ENCODE data around the gene DLST. TPM values are rescaled to one million over a fixed set of nuclear protein-coding genes. Genes with fewer than 3 reads are reported as not detected.

DLST gene
- total RNA-seq, 2 experiments from 2014 or later, result 74.4 to 95.7 TPM

DNA sequence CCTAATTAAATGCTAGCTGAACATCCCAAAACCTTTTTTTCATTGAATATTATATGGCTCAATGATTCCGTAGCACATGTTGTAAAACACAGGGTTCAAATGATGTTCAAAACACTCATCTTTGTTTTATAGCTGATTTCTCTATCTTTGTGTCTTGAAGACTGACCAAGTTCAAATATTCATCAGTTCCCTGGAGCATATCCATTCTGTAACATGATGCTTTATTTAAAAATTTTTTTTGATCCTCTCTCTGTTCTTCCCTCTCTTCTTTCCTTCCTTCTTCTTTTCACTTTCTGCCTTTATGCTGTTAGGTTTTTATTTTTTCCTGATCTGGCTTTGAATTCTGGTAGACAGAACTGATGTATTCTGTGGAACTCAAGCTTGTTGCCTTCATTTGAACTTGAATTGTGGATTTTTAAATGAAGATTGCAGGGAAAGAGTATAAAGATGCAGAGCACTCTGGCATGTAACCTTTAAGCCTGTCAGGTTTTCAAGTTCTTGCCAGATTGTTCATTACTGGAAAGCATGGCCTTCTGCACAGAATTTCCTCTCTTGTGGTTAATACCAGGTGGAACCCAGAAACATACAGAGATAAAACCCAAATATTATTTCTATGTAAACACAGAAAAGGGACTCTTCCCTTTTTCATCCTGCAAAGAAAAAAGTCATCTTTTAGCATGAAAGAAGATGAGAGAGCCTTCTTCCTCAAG, 45.3 kb upstream of the DLST start:
- Histone ChIP-seq H3K9me3 (ENCODE audit: low read length) (no peaks in the 10 kb centered on the region), H3K9me2 (ENCODE audit: insufficient read depth, low read length) (no peaks in the 10 kb centered on the region), H4K20me1 (ENCODE audit: insufficient read depth, low read length) (0 out of 2 replicates have a peak, but pooled peaks cover 8% of the 10 kb centered on the region), H3K4me3 (ENCODE audit: low read depth, low read length, poor library complexity, severe bottlenecking) (no peak overlapping the region), H3K27ac (ENCODE audit: low read depth, low read length, poor library complexity, severe bottlenecking) (no peak overlapping the region), H3K79me2 (ENCODE audit: insufficient read depth, low read depth, low read length) (no peaks in the 10 kb centered on the region), H3K4me1 (ENCODE audit: insufficient read depth, low read length, poor library complexity, severe bottlenecking) (peaks cover 35% of the 10 kb centered on the region), H2AFZ (ENCODE audit: low read length) (no peak overlapping the region), H3K36me3 (ENCODE audit: insufficient read depth, low read length) (peaks cover 57% of the 10 kb centered on the region), H3K4me2 (ENCODE audit: low read length) (peak overlapping the region; percentile 17; the same call in 1 of the 2 replicates)
- peak; percentile 26 for DNase-seq (ENCODE audit: low spot score)
- ChIA-PET POLR2A (interaction anchor here (0.6 to 0.8 kb wide), 3 partner anchors 32 to 497 kb away, joined by 3 to 4 read pairs (median 3); no protein-coding TSS in a partner anchor), CTCF (ENCODE audit: unreplicated experiment) (no interaction called here)
- no TSS peak for BruUV-seq (replicated peaks)
- intact Hi-C loops (cut with micrococcal nuclease; ENCODE audit: unreplicated experiment), result loop anchor here (5.0 to 10.0 kb wide), 2 partner anchors 229 to 492 kb away; partner anchors contain the start of gene VRTN
- TF ChIP-seq EZH2phosphoT487 (IDR thresholded peaks at IDR 0.05; ENCODE audit: borderline replicate concordance, low read depth, low read length) (no peak), CTCF (conservative IDR thresholded peaks at IDR 0.05; ENCODE audit: low read length) (no peak)

DNA sequence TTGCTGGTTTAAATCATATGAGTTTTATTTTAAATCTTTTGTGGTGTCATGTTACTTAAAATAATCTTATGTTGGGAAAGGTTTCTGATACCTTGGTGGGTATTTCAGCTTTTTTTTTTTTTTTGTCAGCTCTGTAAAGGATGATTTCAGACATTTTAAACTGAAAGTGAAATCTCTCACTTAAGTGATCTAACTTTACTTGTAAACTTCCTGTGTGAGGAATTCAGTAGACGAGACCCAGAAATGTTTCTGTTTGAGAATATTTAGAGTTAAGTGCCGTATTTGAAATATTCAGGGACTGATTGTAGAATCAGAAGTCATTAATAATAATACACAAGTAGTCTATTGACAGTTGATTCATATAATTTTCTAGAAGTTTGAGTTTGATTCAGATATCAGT, 43.5 kb upstream of the DLST start:
- H3K79me2 ChIP-seq (ENCODE audit: insufficient read depth, low read depth, low read length), result no peaks in the 10 kb centered on the region
- CTCF ChIA-PET (ENCODE audit: unreplicated experiment), result interaction anchor here (0.6 kb wide), 1 partner anchor 20 kb away, joined by 4 read pairs; no protein-coding TSS in a partner anchor

More for the DNA sequence above, 43.5 kb upstream of the DLST start:
- Histone ChIP-seq H4K20me1 (ENCODE audit: insufficient read depth, low read length) (0 out of 2 replicates have a peak, but pooled peaks cover 8% of the 10 kb centered on the region), H3K27ac (ENCODE audit: low read depth, low read length, poor library complexity, severe bottlenecking) (no peak overlapping the region), H3K4me2 (ENCODE audit: low read length) (0 out of 2 replicates have a peak overlapping the region, but pooled peaks have one; percentile 1), H3K36me3 (ENCODE audit: insufficient read depth, low read length) (peaks cover 54% of the 10 kb centered on the region), H2AFZ (ENCODE audit: low read length) (no peak overlapping the region), H3K4me3 (ENCODE audit: low read depth, low read length, poor library complexity, severe bottlenecking) (no peak overlapping the region), H3K9me3 (ENCODE audit: low read length) (no peaks in the 10 kb centered on the region), H3K9me2 (ENCODE audit: insufficient read depth, low read length) (no peaks in the 10 kb centered on the region), H3K4me1 (ENCODE audit: insufficient read depth, low read length, poor library complexity, severe bottlenecking) (peaks cover 35% of the 10 kb centered on the region)
- TF ChIP-seq CTCF (conservative IDR thresholded peaks at IDR 0.05; ENCODE audit: low read length) (no peak), EZH2phosphoT487 (IDR thresholded peaks at IDR 0.05; ENCODE audit: borderline replicate concordance, low read depth, low read length) (no peak)
- BruUV-seq (replicated peaks), result no TSS peak
- DNase-seq (ENCODE audit: low spot score), result no peak
- intact Hi-C loops (cut with micrococcal nuclease; ENCODE audit: unreplicated experiment), result loop anchor here (5.0 to 10.0 kb wide), 2 partner anchors 231 to 493 kb away; partner anchors contain the start of gene VRTN
- POLR2A ChIA-PET, result interaction anchor here (0.9 to 1.1 kb wide), 2 partner anchors 23 to 154 kb away, joined by 3 read pairs; no protein-coding TSS in a partner anchor

All from OCI-LY7 (cell line).